Measurements from ENCODE around the gene VPS9D1. TPM values are rescaled to one million over a fixed set of nuclear protein-coding genes. Genes with fewer than 3 reads are reported as not detected.

VPS9D1 gene
- total and polyA plus RNA-seq, 4 donors: 3.6 to 7.2 (median 4.1) TPM

DNA sequence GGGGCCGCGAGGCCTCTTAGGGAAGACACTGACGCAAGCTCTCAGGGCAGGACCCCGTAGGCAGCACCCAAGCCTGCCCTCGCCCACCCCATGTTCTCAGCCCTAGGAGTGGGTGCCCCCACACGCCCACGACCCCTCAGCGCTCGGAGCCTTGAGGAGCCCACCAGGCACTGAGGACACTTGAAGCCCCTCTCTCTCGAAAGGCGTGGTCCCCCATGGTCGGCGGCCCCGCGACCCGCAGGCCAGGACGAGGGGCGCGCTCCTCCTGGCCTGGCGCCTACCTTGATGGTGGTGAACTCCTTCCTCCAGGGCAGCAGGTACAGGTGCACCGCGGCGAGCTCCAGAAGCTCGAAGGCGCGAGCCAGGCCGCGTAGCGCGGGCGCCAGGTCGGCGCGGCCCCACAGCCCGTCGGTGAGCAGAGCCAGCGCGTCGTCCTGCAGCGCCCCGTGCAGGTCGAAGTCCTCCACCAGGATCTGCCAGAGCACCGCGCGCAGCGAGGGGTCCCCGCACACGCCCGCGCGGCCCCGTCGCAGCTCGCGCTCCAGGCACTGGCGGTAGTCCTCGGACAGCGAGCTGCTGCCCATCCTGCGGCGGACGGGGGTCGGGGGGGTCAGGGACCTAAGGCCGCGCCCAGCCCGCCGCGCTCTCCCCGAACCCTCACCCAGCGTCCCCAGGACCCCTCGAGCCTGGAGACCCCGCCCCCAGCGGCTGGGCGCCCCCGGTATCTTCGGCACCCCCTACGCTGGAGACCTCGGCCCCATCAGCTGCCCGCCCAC lies 19.9 kb downstream of the VPS9D1 start:
- TF ChIP-seq NR2F2 (IDR thresholded peaks at IDR 0.05): no peak
- TF ChIP-seq SP1 (IDR thresholded peaks at IDR 0.05): no peak
- TF ChIP-seq RXRA (IDR thresholded peaks at IDR 0.05): no peak
- TF ChIP-seq FOXA1 (IDR thresholded peaks at IDR 0.05): no peak
- TF ChIP-seq FOXA2 (IDR thresholded peaks at IDR 0.05): no peak
- no peak for TF ChIP-seq EGR1 (IDR thresholded peaks at IDR 0.05; ENCODE audit: low read depth in 2 of 2)
- no peak for TF ChIP-seq TAF1 (conservative IDR thresholded peaks at IDR 0.05)
- no peak for TF ChIP-seq HNF4G (IDR thresholded peaks at IDR 0.05)
- H3K4me1 ChIP-seq (ENCODE audit: control insufficient read depth in 4 of 4, insufficient read depth in 4 of 4, low read length in 3 of 4): peaks cover 8 to 28% (median 16%) of the 10 kb centered on the region in 4 donors
- peak overlapping the region; percentile 34 to 82 (median 59) for H3K4me3 ChIP-seq (ENCODE audit: low read depth in 1 of 3, low read length in 3 of 3)
- peak overlapping the region; percentile 80 to 96 for H3K27ac ChIP-seq (ENCODE audit: low read depth in 1 of 2, low read length in 2 of 2)
- peak overlapping the region in 1 of 2 donors; percentile 90 for H3K9ac ChIP-seq (ENCODE audit: low read depth in 1 of 2, low read length in 2 of 2)
- no peaks in the 10 kb centered on the region for H3K9me3 ChIP-seq (ENCODE audit: control insufficient read depth in 4 of 4, low read length in 3 of 4)
- 1% methylated on average over 78 of the region's 78 CpGs for WGBS
- H3K27me3 ChIP-seq (ENCODE audit: control insufficient read depth in 4 of 4, insufficient read depth in 4 of 4, low read length in 3 of 4): no peaks in the 10 kb centered on the region
- peak; percentile 58 for DNase-seq (ENCODE audit: low spot score)
- H3K36me3 ChIP-seq (ENCODE audit: control insufficient read depth in 4 of 4, insufficient read depth in 3 of 4, low read depth in 1 of 4, low read length in 3 of 4): peaks cover 0 to 8% (median 2%) of the 10 kb centered on the region in 4 donors

- DNase-seq (ENCODE audit: low spot score): peak; percentile 98
- H3K4me1 ChIP-seq (ENCODE audit: control insufficient read depth in 4 of 4, insufficient read depth in 4 of 4, low read length in 3 of 4): peaks cover 8 to 28% (median 16%) of the 10 kb centered on the region in 4 donors
- peaks cover under 1 to 13% (median 3%) of the 10 kb centered on the region in 4 donors for H3K36me3 ChIP-seq (ENCODE audit: control insufficient read depth in 4 of 4, insufficient read depth in 3 of 4, low read depth in 1 of 4, low read length in 3 of 4)
- peak overlapping the region; percentile 80 to 96 for H3K27ac ChIP-seq (ENCODE audit: low read depth in 1 of 2, low read length in 2 of 2)
- peak overlapping the region in 1 of 2 donors; percentile 90 for H3K9ac ChIP-seq (ENCODE audit: low read depth in 1 of 2, low read length in 2 of 2)
- no peaks in the 10 kb centered on the region for H3K27me3 ChIP-seq (ENCODE audit: control insufficient read depth in 4 of 4, insufficient read depth in 4 of 4, low read length in 3 of 4)
- TF ChIP-seq HNF4A (conservative IDR thresholded peaks at IDR 0.05) (peak; percentile 74 to 84), RXRA (IDR thresholded peaks at IDR 0.05) (peak; percentile 48 to 70), FOXA2 (IDR thresholded peaks at IDR 0.05) (no peak), RAD21 (IDR thresholded peaks at IDR 0.05) (peak; percentile 81 to 84), YY1 (IDR thresholded peaks at IDR 0.05) (peak; percentile 63), SP1 (IDR thresholded peaks at IDR 0.05) (peak; percentile 89), FOXA1 (IDR thresholded peaks at IDR 0.05) (no peak), GABPA (IDR thresholded peaks at IDR 0.05 in 1 of 2, conservative IDR thresholded peaks at IDR 0.05 in 1 of 2) (peak in 1 of 2 donors; percentile 56), NR2F2 (IDR thresholded peaks at IDR 0.05) (peak; percentile 16), REST (IDR thresholded peaks at IDR 0.05) (peak; percentile 81), TAF1 (conservative IDR thresholded peaks at IDR 0.05) (no peak), EGR1 (IDR thresholded peaks at IDR 0.05; ENCODE audit: low read depth in 2 of 2) (peak; percentile 85 to 92), ZBTB33 (IDR thresholded peaks at IDR 0.05) (no peak), HNF4G (IDR thresholded peaks at IDR 0.05) (no peak), CTCF (IDR thresholded peaks at IDR 0.05; ENCODE audit: low read depth, low read length, missing input control) (peak; percentile 76), JUND (IDR thresholded peaks at IDR 0.05) (peak; percentile 51 to 89)
- TF ChIP-seq, protein P1, sequence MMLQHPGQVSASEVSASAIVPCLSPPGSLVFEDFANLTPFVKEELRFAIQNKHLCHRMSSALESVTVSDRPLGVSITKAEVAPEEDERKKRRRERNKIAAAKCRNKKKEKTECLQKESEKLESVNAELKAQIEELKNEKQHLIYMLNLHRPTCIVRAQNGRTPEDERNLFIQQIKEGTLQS (IDR thresholded peaks at IDR 0.05): no peak
- TF ChIP-seq, protein P2, sequence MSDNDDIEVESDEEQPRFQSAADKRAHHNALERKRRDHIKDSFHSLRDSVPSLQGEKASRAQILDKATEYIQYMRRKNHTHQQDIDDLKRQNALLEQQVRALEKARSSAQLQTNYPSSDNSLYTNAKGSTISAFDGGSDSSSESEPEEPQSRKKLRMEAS (IDR thresholded peaks at IDR 0.05): no peak
- H3K4me3 ChIP-seq (ENCODE audit: low read depth in 1 of 3, low read length in 3 of 3): peak overlapping the region; percentile 34 to 82 (median 59)
- under 1% methylated on average over 30 of the region's 30 CpGs for WGBS
- H3K9me3 ChIP-seq (ENCODE audit: control insufficient read depth in 4 of 4, low read length in 3 of 4): no peaks in the 10 kb centered on the region
Measured at GRCh38 chr16:89700100-89700648, 20.5 kb downstream of the VPS9D1 start.

Measured in liver (tissue), 9 donors.